Erythroblast (primary cell): ENCODE measurements around the gene PITPNC1.

Experiments used
- GATA1 ChIP-seq: IDR thresholded peaks from 2 replicates; pipeline ENCODE4 v1.6.1; 2011; ENCODE audit warnings: low read depth, mild to moderate bottlenecking, control low read depth, low read length, moderate library complexity
- POLR2A ChIP-seq: IDR thresholded peaks from 2 replicates; pipeline ENCODE4 v1.6.1; 2011; ENCODE audit warnings: mild to moderate bottlenecking, low read length

- TF ChIP-seq POLR2A (no peak), GATA1 (no peak)
These were observed 224.8 kb downstream of the PITPNC1 start for GRCh38 chr17:67601897-67602296.
